Measurements from ENCODE around the gene PRSS53.

Gene PRSS53

GRCh38 chr16:31043352-31043751 is 45.4 kb downstream of the PRSS53 start:
- no peak for DNase-seq (ENCODE audit: low spot score)

- no peak for DNase-seq (ENCODE audit: low spot score)
These were observed 45.9 kb downstream of the PRSS53 start for GRCh38 chr16:31042866-31043265.

GRCh38 chr16:31038993-31039392 is 49.8 kb downstream of the PRSS53 start:
- no peak for DNase-seq (ENCODE audit: low spot score)

DNA sequence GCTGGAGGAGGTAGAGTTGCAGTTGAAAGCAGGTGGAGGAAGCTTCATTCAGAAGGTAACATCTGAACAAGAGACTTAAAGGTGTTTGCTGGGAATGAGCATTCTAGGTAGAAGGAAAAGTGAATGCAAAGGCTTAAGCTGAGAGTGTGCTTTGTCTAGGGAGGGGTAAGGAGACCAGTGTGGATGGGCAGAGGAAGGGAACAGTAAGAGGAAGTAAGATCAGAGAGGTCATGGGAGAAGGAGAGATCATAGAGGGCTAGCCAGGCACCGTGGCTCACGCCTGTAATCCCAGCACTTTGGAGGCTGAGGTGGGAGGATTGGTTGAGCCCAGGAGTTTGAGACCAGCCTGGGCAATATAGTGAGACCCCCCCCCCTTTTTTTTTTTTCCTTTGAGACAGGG is 52.1 kb downstream of the PRSS53 start:
- no peak for DNase-seq (ENCODE audit: low spot score)

- DNase-seq (ENCODE audit: low spot score) = peak; percentile 93
These were observed 54.8 kb downstream of the PRSS53 start for GRCh38 chr16:31033709-31034492.
